Skeletal muscle satellite cell (primary cell): ENCODE results near the gene PEMT.

Experiments
- H3K27me3 ChIP-seq: 2 replicates; pipeline ENCODE4 v1.7.0; 2013; ENCODE audit warnings: low read length; ENCODE audit not compliant: control insufficient read depth, insufficient read depth
- H3K36me3 ChIP-seq: 2 replicates; pipeline ENCODE4 v1.7.0; 2013; ENCODE audit warnings: mild to moderate bottlenecking, control low read depth, low read length; ENCODE audit not compliant: insufficient read depth
- H3K4me1 ChIP-seq: 2 replicates; pipeline ENCODE4 v1.7.0; 2013; ENCODE audit warnings: low read length; ENCODE audit not compliant: control insufficient read depth, insufficient read depth
- H3K4me2 ChIP-seq: 2 replicates; pipeline ENCODE4 v1.7.0; 2013; ENCODE audit warnings: mild to moderate bottlenecking, low read length
- H3K4me3 ChIP-seq: 2 replicates; pipeline ENCODE4 v1.7.0; 2013; ENCODE audit warnings: low read length
- H3K9ac ChIP-seq: 2 replicates; pipeline ENCODE4 v1.7.0; 2013; ENCODE audit warnings: mild to moderate bottlenecking, low read depth, low read length, moderate library complexity
- H3K9me3 ChIP-seq: replicated peaks from 2 replicates; pipeline ENCODE4 v1.7.0; 2013; ENCODE audit warnings: mild to moderate bottlenecking, control low read depth, low read length

Gene PEMT

GRCh38 chr17:17537311-17538099, 54.0 kb downstream of the PEMT start:
- no peaks in the 10 kb centered on the region for H3K9me3 ChIP-seq
- no peak overlapping the region for H3K4me2 ChIP-seq
- H3K36me3 ChIP-seq, result no peaks in the 10 kb centered on the region
- H3K9ac ChIP-seq, result no peak overlapping the region
- H3K27me3 ChIP-seq, result no peaks in the 10 kb centered on the region
- H3K4me1 ChIP-seq, result peaks cover 16% of the 10 kb centered on the region
- H3K4me3 ChIP-seq, result no peak overlapping the region

- Histone ChIP-seq H3K9me3 (no peaks in the 10 kb centered on the region), H3K4me1 (peaks cover 16% of the 10 kb centered on the region), H3K36me3 (no peaks in the 10 kb centered on the region), H3K4me3 (no peak overlapping the region), H3K4me2 (no peak overlapping the region), H3K27me3 (no peaks in the 10 kb centered on the region), H3K9ac (no peak overlapping the region)
Observed at GRCh38 chr17:17536702-17537101, 54.8 kb downstream of the PEMT start.

GRCh38 chr17:17535957-17536356, 55.6 kb downstream of the PEMT start:
- H3K27me3 ChIP-seq, result no peaks in the 10 kb centered on the region
- H3K4me3 ChIP-seq, result no peak overlapping the region
- no peaks in the 10 kb centered on the region for H3K36me3 ChIP-seq
- no peaks in the 10 kb centered on the region for H3K9me3 ChIP-seq
- no peak overlapping the region for H3K4me2 ChIP-seq
- peaks cover 16% of the 10 kb centered on the region for H3K4me1 ChIP-seq
- H3K9ac ChIP-seq, result no peak overlapping the region

- Histone ChIP-seq H3K4me3 (no peak overlapping the region), H3K9ac (no peak overlapping the region), H3K27me3 (no peaks in the 10 kb centered on the region), H3K4me1 (peaks cover 16% of the 10 kb centered on the region), H3K36me3 (no peaks in the 10 kb centered on the region), H3K9me3 (no peaks in the 10 kb centered on the region), H3K4me2 (no peak overlapping the region)
Observed at GRCh38 chr17:17533901-17534441, 57.5 kb downstream of the PEMT start.

- H3K9ac ChIP-seq, result no peak overlapping the region
- no peaks in the 10 kb centered on the region for H3K27me3 ChIP-seq
- H3K4me3 ChIP-seq, result no peak overlapping the region
- no peaks in the 10 kb centered on the region for H3K36me3 ChIP-seq
- no peak overlapping the region for H3K4me2 ChIP-seq
- H3K9me3 ChIP-seq, result no peaks in the 10 kb centered on the region
- H3K4me1 ChIP-seq, result peaks cover 12% of the 10 kb centered on the region
Observed at GRCh38 chr17:17532991-17533390, 58.5 kb downstream of the PEMT start.

- Histone ChIP-seq H3K27me3 (no peaks in the 10 kb centered on the region), H3K9ac (no peak overlapping the region), H3K4me2 (no peak overlapping the region), H3K36me3 (no peaks in the 10 kb centered on the region), H3K4me3 (no peak overlapping the region), H3K4me1 (peaks cover 7% of the 10 kb centered on the region), H3K9me3 (no peaks in the 10 kb centered on the region)
Observed at GRCh38 chr17:17531156-17531555, 60.4 kb downstream of the PEMT start.

GRCh38 chr17:17528696-17529652, 62.5 kb downstream of the PEMT start:
- Histone ChIP-seq H3K4me1 (no peaks in the 10 kb centered on the region), H3K27me3 (no peaks in the 10 kb centered on the region), H3K36me3 (no peaks in the 10 kb centered on the region), H3K9me3 (no peaks in the 10 kb centered on the region), H3K4me2 (no peak overlapping the region), H3K4me3 (no peak overlapping the region), H3K9ac (no peak overlapping the region)

GRCh38 chr17:17527956-17528500, 63.5 kb downstream of the PEMT start:
- Histone ChIP-seq H3K4me1 (no peaks in the 10 kb centered on the region), H3K9me3 (no peaks in the 10 kb centered on the region), H3K4me2 (no peak overlapping the region), H3K9ac (no peak overlapping the region), H3K4me3 (no peak overlapping the region), H3K27me3 (no peaks in the 10 kb centered on the region), H3K36me3 (no peaks in the 10 kb centered on the region)

GRCh38 chr17:17527534-17527933, 64.0 kb downstream of the PEMT start:
- Histone ChIP-seq H3K36me3 (no peaks in the 10 kb centered on the region), H3K4me2 (no peak overlapping the region), H3K4me1 (no peaks in the 10 kb centered on the region), H3K4me3 (no peak overlapping the region), H3K9me3 (no peaks in the 10 kb centered on the region), H3K27me3 (no peaks in the 10 kb centered on the region), H3K9ac (no peak overlapping the region)

- Histone ChIP-seq H3K36me3 (no peaks in the 10 kb centered on the region), H3K4me1 (no peaks in the 10 kb centered on the region), H3K9me3 (no peaks in the 10 kb centered on the region), H3K9ac (no peak overlapping the region), H3K4me2 (no peak overlapping the region), H3K27me3 (no peaks in the 10 kb centered on the region), H3K4me3 (no peak overlapping the region)
Observed at GRCh38 chr17:17526369-17526768, 65.1 kb downstream of the PEMT start.

- H3K9ac ChIP-seq, result no peak overlapping the region
- H3K4me2 ChIP-seq, result no peak overlapping the region
- no peak overlapping the region for H3K4me3 ChIP-seq
- no peaks in the 10 kb centered on the region for H3K4me1 ChIP-seq
- H3K27me3 ChIP-seq, result no peaks in the 10 kb centered on the region
- H3K36me3 ChIP-seq, result no peaks in the 10 kb centered on the region
- H3K9me3 ChIP-seq, result no peaks in the 10 kb centered on the region
Observed at GRCh38 chr17:17525956-17526355, 65.6 kb downstream of the PEMT start.
